ENCODE data around the gene CBL. TPM values are rescaled to one million over a fixed set of nuclear protein-coding genes. Genes with fewer than 3 reads are reported as not detected.

CBL gene
- total and polyA plus RNA-seq, 10 of the 15 experiments (the other 5 are each of a cell fraction or from before 2014, with no cell fraction given): 3.9 to 27.1 (median 9.5) TPM

DNA sequence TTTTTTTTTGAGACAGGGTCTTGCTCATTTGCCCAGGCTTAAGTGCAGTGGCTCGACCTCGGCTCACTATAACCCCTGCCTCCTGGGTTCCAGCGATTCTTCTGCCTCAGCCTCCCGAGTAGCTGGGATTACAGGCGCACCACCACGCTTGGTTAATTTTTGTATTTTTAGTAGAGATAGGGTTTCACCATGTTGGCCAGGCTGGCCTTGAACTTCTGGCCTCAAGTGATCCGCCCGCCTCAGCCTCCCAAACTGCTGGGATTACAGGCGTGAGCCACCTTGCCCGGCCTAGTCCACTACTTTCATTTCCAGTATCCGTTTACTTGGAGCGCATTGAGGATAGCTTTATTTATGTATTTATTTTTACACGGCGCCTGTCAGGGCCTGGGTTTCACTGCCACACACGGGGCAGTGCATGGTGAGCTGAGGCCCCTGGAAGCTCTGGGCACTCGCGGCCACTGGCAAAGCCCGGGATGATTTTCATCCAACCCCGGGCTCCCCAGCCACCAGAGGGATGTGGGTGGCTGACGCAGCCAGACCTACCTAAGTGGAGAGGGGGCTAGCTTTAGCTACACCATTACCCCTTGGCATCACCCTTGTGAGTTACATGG is 116.9 kb downstream of the CBL start:
- no peak for DNase-seq (ENCODE audit: low read depth, low spot score)
- Histone ChIP-seq H3K9me3 (replicated peaks; ENCODE audit: control insufficient read depth, insufficient read depth, low read length) (no peaks in the 10 kb centered on the region), H3K4me3 (no peak overlapping the region), H3K79me2 (ENCODE audit: control insufficient read depth, insufficient read depth, low read length) (no peaks in the 10 kb centered on the region), H4K20me1 (ENCODE audit: control insufficient read depth, insufficient read depth) (no peaks in the 10 kb centered on the region), H3K4me2 (ENCODE audit: control insufficient read depth, insufficient read depth) (no peak overlapping the region; the same call in 1 of the 2 replicates), H3K4me1 (ENCODE audit: control insufficient read depth, insufficient read depth, low read length) (peaks cover 33% of the 10 kb centered on the region), H3K27me3 (replicated peaks in 1 of 2; ENCODE audit: control insufficient read depth in 2 of 2, insufficient read depth in 2 of 2, low read length in 1 of 2) (no peaks in the 10 kb centered on the region; a peak in 1 of 4 replicates), H3K27ac (ENCODE audit: control insufficient read depth, insufficient read depth) (no peak overlapping the region), H3K36me3 (ENCODE audit: control insufficient read depth in 2 of 2, insufficient read depth in 2 of 2, low read length in 1 of 2) (no peaks in the 10 kb centered on the region), H2AFZ (ENCODE audit: control insufficient read depth, low read depth, low read length) (peak overlapping the region; percentile 19; the same call in 1 of the 2 replicates), H3K9ac (ENCODE audit: control insufficient read depth, insufficient read depth, low read length) (no peak overlapping the region)
- ChIA-PET CTCF (interaction anchor here (0.7 to 5.6 kb wide), 38 partner anchors 8 to 400 kb away, joined by 3 to 88 read pairs (median 8); partner anchors contain the start of genes C2CD2L, CBL, DPAGT1 and HMBS), POLR2A (interaction anchor here (0.7 to 3.0 kb wide), 9 partner anchors 11 to 266 kb away, joined by 3 to 20 read pairs (median 4); partner anchors contain the start of genes C2CD2L, CBL and RNF26), SMC1A (ENCODE audit: uncharacterized antibody, unreplicated experiment) (interaction anchor here (0.6 to 3.0 kb wide), 11 partner anchors 8 to 299 kb away, joined by 3 to 23 read pairs (median 3); partner anchors contain the start of genes CBL and VPS11), RAD21 (ENCODE audit: unreplicated experiment) (interaction anchor here (1.0 to 4.5 kb wide), 12 partner anchors 9 to 531 kb away, joined by 3 to 26 read pairs (median 5); partner anchors contain the start of genes C2CD2L, CBL and HMBS)
- TF ChIP-seq CBX5 (IDR thresholded peaks at IDR 0.05; ENCODE audit: low read depth) (no peak), KDM1A (IDR thresholded peaks at IDR 0.05; ENCODE audit: borderline replicate concordance) (no peak), JUND (IDR thresholded peaks at IDR 0.05; ENCODE audit: low read depth, low read length) (no peak), GATAD2B (conservative IDR thresholded peaks at IDR 0.05; ENCODE audit: low read depth) (no peak), BMI1 (IDR thresholded peaks at IDR 0.05; ENCODE audit: borderline replicate concordance) (no peak), EGR1 (IDR thresholded peaks at IDR 0.05; ENCODE audit: borderline replicate concordance in 1 of 2, low read depth in 2 of 2, low read length in 2 of 2) (0 out of 3 replicates have a peak, but pooled peaks of 1 of the 2 experiments have one; percentile 3)
- TF ChIP-seq, protein P1, sequence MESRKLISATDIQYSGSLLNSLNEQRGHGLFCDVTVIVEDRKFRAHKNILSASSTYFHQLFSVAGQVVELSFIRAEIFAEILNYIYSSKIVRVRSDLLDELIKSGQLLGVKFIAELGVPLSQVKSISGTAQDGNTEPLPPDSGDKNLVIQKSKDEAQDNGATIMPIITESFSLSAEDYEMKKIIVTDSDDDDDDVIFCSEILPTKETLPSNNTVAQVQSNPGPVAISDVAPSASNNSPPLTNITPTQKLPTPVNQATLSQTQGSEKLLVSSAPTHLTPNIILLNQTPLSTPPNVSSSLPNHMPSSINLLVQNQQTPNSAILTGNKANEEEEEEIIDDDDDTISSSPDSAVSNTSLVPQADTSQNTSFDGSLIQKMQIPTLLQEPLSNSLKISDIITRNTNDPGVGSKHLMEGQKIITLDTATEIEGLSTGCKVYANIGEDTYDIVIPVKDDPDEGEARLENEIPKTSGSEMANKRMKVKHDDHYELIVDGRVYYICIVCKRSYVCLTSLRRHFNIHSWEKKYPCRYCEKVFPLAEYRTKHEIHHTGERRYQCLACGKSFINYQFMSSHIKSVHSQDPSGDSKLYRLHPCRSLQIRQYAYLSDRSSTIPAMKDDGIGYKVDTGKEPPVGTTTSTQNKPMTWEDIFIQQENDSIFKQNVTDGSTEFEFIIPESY (IDR thresholded peaks at IDR 0.05): no peak
- TF ChIP-seq, protein P2, sequence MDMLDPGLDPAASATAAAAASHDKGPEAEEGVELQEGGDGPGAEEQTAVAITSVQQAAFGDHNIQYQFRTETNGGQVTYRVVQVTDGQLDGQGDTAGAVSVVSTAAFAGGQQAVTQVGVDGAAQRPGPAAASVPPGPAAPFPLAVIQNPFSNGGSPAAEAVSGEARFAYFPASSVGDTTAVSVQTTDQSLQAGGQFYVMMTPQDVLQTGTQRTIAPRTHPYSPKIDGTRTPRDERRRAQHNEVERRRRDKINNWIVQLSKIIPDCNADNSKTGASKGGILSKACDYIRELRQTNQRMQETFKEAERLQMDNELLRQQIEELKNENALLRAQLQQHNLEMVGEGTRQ (IDR thresholded peaks at IDR 0.05; ENCODE audit: borderline replicate concordance, low read depth, low read length): no peak
- BruUV-seq (replicated peaks): no TSS peak
- FAIRE-seq: no peak
- 78% methylated on average over 20 of the region's 20 CpGs for WGBS (ENCODE audit: insufficient coverage, insufficient replicate concordance, low lambda C conversion rate, missing lambda C conversion rate)
- intact Hi-C loops (cut with micrococcal nuclease; ENCODE audit: unreplicated experiment): loop anchor here (2.0 to 5.0 kb wide), 6 partner anchors 116 to 396 kb away; partner anchors contain the start of genes ABCG4, BCL9L, CBL and NLRX1
- in situ Hi-C loops (cut with MboI): no loop called here
- ATAC-seq: no peak

Data from GM12878 (cell line).